ENCODE data around the gene SPACA4.

DNA sequence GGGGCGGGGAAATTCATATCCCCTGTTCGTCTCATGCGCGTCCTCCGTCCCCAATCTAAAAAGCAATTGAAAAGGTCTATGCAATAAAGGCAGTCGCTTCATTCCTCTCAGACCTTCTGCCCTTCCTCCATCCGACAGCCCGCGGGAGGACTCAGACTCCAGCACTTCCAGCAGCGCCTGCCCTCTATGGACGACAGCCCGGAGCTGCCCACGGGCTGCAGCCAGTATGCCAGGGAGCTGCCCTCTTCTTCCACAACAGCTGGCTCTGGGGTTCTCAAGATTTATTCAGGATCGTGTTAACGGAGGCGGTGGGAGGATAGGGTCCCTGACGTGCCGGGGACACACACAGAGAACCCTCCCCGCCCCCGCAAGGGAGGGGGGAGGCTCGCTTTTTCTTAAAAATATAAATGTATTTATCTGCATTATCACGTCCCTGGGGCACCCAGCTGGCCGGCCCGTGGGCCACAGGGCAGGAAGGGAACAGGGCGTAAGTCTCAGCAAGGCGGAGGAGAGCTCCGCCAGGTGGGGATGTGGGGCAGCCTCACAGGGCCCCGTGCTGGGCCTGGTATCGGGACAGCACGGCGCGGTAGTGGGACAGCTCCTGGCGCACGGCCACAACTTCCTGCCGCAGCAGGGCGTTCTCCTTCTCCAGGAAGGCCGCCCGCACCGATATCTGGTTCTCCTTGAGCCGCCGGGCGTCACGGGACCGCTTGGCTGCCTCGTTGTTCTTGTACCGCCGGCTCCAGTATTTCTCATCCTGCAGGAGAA, 23.9 kb downstream of the SPACA4 start:
- TF ChIP-seq CBX2 (IDR thresholded peaks at IDR 0.05; ENCODE audit: borderline replicate concordance, low read depth) (no peak), EP300 (IDR thresholded peaks at IDR 0.05) (no peak), BHLHE40 (IDR thresholded peaks at IDR 0.05; ENCODE audit: low read depth, low read length) (no peak), MAX (IDR thresholded peaks at IDR 0.05) (no peak), FOSL2 (IDR thresholded peaks at IDR 0.05) (no peak), FOSL2 (CRISPR knock-in tag; IDR thresholded peaks at IDR 0.05) (no peak), ESRRA (IDR thresholded peaks at IDR 0.05; ENCODE audit: borderline replicate concordance, low read length) (no peak), POLR2A (IDR thresholded peaks at IDR 0.05; ENCODE audit: low read length) (0 out of 2 replicates have a peak, but pooled peaks have one; percentile 11), HDAC2 (IDR thresholded peaks at IDR 0.05) (no peak), FOSB (CRISPR knock-in tag; IDR thresholded peaks at IDR 0.05) (no peak), JUN (IDR thresholded peaks at IDR 0.05) (no peak)
- TF ChIP-seq, protein P1, sequence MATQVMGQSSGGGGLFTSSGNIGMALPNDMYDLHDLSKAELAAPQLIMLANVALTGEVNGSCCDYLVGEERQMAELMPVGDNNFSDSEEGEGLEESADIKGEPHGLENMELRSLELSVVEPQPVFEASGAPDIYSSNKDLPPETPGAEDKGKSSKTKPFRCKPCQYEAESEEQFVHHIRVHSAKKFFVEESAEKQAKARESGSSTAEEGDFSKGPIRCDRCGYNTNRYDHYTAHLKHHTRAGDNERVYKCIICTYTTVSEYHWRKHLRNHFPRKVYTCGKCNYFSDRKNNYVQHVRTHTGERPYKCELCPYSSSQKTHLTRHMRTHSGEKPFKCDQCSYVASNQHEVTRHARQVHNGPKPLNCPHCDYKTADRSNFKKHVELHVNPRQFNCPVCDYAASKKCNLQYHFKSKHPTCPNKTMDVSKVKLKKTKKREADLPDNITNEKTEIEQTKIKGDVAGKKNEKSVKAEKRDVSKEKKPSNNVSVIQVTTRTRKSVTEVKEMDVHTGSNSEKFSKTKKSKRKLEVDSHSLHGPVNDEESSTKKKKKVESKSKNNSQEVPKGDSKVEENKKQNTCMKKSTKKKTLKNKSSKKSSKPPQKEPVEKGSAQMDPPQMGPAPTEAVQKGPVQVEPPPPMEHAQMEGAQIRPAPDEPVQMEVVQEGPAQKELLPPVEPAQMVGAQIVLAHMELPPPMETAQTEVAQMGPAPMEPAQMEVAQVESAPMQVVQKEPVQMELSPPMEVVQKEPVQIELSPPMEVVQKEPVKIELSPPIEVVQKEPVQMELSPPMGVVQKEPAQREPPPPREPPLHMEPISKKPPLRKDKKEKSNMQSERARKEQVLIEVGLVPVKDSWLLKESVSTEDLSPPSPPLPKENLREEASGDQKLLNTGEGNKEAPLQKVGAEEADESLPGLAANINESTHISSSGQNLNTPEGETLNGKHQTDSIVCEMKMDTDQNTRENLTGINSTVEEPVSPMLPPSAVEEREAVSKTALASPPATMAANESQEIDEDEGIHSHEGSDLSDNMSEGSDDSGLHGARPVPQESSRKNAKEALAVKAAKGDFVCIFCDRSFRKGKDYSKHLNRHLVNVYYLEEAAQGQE (IDR thresholded peaks at IDR 0.05), result no peak
- TF ChIP-seq, protein P2, sequence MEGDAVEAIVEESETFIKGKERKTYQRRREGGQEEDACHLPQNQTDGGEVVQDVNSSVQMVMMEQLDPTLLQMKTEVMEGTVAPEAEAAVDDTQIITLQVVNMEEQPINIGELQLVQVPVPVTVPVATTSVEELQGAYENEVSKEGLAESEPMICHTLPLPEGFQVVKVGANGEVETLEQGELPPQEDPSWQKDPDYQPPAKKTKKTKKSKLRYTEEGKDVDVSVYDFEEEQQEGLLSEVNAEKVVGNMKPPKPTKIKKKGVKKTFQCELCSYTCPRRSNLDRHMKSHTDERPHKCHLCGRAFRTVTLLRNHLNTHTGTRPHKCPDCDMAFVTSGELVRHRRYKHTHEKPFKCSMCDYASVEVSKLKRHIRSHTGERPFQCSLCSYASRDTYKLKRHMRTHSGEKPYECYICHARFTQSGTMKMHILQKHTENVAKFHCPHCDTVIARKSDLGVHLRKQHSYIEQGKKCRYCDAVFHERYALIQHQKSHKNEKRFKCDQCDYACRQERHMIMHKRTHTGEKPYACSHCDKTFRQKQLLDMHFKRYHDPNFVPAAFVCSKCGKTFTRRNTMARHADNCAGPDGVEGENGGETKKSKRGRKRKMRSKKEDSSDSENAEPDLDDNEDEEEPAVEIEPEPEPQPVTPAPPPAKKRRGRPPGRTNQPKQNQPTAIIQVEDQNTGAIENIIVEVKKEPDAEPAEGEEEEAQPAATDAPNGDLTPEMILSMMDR (IDR thresholded peaks at IDR 0.05), result no peak

Measured in A549 (cell line).